GM23248 (cell line): ENCODE results near the gene L2HGDH.
"Not testable (repeated sequence)": the region's sequence is repeated elsewhere in the genome, so short reads cannot be mapped to it uniquely, and the experiment has no call there.

Experiments
- EZH2 ChIP-seq: fragments of 200-600 bp; sonication (generic); IDR thresholded peaks from 2 replicates; pipeline ENCODE4 v1.6.1; 2018; ENCODE audit warnings: antibody characterized with exemption, mild to moderate bottlenecking; ENCODE audit not compliant: insufficient read depth, poor library complexity, severe bottlenecking
- EZH2phosphoT487 ChIP-seq: fragments of 200-600 bp; sonication (generic); IDR thresholded peaks from 2 replicates; pipeline ENCODE4 v1.6.1; 2018; ENCODE audit warnings: antibody characterized with exemption, moderate library complexity, mild to moderate bottlenecking, low read depth; ENCODE audit not compliant: insufficient read depth

DNA sequence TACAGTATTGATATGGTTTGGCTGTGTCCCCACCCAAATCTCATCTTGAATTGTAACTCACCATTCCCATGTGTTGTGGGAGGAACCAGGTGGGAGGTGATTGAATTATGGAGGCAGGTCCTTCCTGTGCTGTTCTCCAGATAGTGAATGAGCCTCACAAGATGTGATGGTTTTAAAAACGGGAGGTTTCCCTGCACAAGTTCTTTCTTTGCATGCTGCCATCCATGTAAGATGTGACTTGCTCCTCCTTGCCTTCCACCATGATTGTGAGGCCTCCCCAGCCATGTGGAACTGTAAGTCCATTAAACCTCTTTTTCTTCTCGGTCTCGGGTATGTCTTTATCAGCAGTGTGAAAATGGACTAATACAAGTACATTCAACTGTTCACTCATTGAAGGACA is 2.1 kb upstream of the L2HGDH start:
- not testable (repeated sequence) for TF ChIP-seq EZH2, EZH2phosphoT487
